ENCODE measurements around the gene KCTD1. TPM values are rescaled to one million over a fixed set of nuclear protein-coding genes. Genes with fewer than 3 reads are reported as not detected.

The KCTD1 gene
- total and polyA plus RNA-seq, 2 of the 4 experiments (the other 2 are of a cell fraction) = 5.0 to 5.8 TPM

DNA sequence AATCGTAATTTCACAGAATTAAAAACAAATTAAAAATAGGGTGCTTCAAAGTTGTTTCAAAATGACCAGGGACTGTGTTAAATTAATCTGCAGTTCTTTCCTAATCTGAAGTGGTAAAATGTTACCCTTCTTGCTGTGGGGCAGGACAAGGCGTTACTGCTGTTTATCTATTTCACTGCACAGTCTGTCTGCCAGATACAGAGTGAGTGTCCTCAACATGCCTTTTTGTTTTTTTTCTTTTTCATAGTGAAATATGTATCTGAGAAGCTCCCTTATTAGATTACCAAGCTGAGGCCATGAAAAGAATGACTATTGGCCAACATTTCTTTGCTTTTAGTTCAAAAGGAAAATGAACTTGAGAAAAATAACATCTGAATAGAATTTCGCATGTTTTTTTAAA is 38.0 kb downstream of the KCTD1 start:
- no peak overlapping the region for H3K27ac ChIP-seq (ENCODE audit: insufficient read depth, low read length)
- H3K4me1 ChIP-seq (ENCODE audit: control insufficient read depth, insufficient read depth, low read length) = peaks cover 6% of the 10 kb centered on the region
- H3K14ac ChIP-seq (replicated peaks; ENCODE audit: low read depth, low read length) = no peak overlapping the region
- no peak overlapping the region for H3K56ac ChIP-seq (ENCODE audit: extremely low read depth, insufficient read depth, low read length)
- H3K4me2 ChIP-seq (ENCODE audit: low read depth, low read length) = no peak overlapping the region
- H4K5ac ChIP-seq (ENCODE audit: low read depth, low read length) = no peak overlapping the region
- H3K4ac ChIP-seq (ENCODE audit: low read depth, low read length) = no peak overlapping the region
- no peak overlapping the region for H2AK5ac ChIP-seq (ENCODE audit: low read depth, low read length)
- H2BK120ac ChIP-seq (ENCODE audit: low read depth, low read length) = no peak overlapping the region
- no peak overlapping the region for H4K8ac ChIP-seq (ENCODE audit: low read depth in 2 of 2, low read length in 2 of 2)
- no peak overlapping the region for H3K4me3 ChIP-seq (ENCODE audit: insufficient read depth, low read depth, low read length)
- TF ChIP-seq CHD1 (IDR thresholded peaks at IDR 0.05; ENCODE audit: low read depth, low read length) (no peak), CEBPB (IDR thresholded peaks at IDR 0.05; ENCODE audit: low read depth, low read length) (no peak), FOS (IDR thresholded peaks at IDR 0.05; ENCODE audit: low read depth, low read length) (no peak), POLR2A (IDR thresholded peaks at IDR 0.05; ENCODE audit: low read depth, low read length) (no peak), RCOR1 (IDR thresholded peaks at IDR 0.05; ENCODE audit: insufficient replicate concordance, low read length) (no peak), MAFK (IDR thresholded peaks at IDR 0.05; ENCODE audit: low read depth, low read length) (no peak), RAD21 (IDR thresholded peaks at IDR 0.05; ENCODE audit: low read length) (no peak), SMC3 (IDR thresholded peaks at IDR 0.05; ENCODE audit: low read depth, low read length) (no peak), RFX5 (IDR thresholded peaks at IDR 0.05; ENCODE audit: low read depth, low read length) (no peak), BHLHE40 (IDR thresholded peaks at IDR 0.05; ENCODE audit: low read depth, low read length) (no peak), MAZ (IDR thresholded peaks at IDR 0.05; ENCODE audit: borderline replicate concordance, low read depth, low read length) (no peak), MXI1 (IDR thresholded peaks at IDR 0.05; ENCODE audit: borderline replicate concordance, low read depth, low read length) (no peak), NFE2L2 (IDR thresholded peaks at IDR 0.05; ENCODE audit: low read depth, low read length) (no peak)
- TF ChIP-seq, protein P1, sequence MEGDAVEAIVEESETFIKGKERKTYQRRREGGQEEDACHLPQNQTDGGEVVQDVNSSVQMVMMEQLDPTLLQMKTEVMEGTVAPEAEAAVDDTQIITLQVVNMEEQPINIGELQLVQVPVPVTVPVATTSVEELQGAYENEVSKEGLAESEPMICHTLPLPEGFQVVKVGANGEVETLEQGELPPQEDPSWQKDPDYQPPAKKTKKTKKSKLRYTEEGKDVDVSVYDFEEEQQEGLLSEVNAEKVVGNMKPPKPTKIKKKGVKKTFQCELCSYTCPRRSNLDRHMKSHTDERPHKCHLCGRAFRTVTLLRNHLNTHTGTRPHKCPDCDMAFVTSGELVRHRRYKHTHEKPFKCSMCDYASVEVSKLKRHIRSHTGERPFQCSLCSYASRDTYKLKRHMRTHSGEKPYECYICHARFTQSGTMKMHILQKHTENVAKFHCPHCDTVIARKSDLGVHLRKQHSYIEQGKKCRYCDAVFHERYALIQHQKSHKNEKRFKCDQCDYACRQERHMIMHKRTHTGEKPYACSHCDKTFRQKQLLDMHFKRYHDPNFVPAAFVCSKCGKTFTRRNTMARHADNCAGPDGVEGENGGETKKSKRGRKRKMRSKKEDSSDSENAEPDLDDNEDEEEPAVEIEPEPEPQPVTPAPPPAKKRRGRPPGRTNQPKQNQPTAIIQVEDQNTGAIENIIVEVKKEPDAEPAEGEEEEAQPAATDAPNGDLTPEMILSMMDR (conservative IDR thresholded peaks at IDR 0.05; ENCODE audit: low read depth, low read length) = no peak
- TF ChIP-seq, protein P2, sequence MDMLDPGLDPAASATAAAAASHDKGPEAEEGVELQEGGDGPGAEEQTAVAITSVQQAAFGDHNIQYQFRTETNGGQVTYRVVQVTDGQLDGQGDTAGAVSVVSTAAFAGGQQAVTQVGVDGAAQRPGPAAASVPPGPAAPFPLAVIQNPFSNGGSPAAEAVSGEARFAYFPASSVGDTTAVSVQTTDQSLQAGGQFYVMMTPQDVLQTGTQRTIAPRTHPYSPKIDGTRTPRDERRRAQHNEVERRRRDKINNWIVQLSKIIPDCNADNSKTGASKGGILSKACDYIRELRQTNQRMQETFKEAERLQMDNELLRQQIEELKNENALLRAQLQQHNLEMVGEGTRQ (IDR thresholded peaks at IDR 0.05; ENCODE audit: low read depth, low read length) = no peak
- TF ChIP-seq, protein P3, sequence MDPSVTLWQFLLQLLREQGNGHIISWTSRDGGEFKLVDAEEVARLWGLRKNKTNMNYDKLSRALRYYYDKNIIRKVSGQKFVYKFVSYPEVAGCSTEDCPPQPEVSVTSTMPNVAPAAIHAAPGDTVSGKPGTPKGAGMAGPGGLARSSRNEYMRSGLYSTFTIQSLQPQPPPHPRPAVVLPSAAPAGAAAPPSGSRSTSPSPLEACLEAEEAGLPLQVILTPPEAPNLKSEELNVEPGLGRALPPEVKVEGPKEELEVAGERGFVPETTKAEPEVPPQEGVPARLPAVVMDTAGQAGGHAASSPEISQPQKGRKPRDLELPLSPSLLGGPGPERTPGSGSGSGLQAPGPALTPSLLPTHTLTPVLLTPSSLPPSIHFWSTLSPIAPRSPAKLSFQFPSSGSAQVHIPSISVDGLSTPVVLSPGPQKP (IDR thresholded peaks at IDR 0.05; ENCODE audit: borderline replicate concordance, low read depth, low read length) = no peak
- POLR2A ChIA-PET (ENCODE audit: unreplicated experiment) = no interaction called here
- WGBS, 2 experiments (ENCODE audit: extremely low coverage in 2 of 2, insufficient read length in 1 of 2) = no CpG with 5 or more reads among the region's 3 CpGs
- H2BK20ac ChIP-seq (ENCODE audit: low read depth, low read length) = no peak overlapping the region
- ATAC-seq (ENCODE audit: low read depth) = no peak
- no peaks in the 10 kb centered on the region for H3K9me3 ChIP-seq (ENCODE audit: control insufficient read depth, insufficient read depth, low read length)
- no peak overlapping the region for H3K18ac ChIP-seq (ENCODE audit: low read depth, low read length)
- no peak overlapping the region for H2AFZ ChIP-seq (replicated peaks; ENCODE audit: low read length, poor library complexity)
- H2BK5ac ChIP-seq (ENCODE audit: low read depth, low read length, poor library complexity, severe bottlenecking) = no peak overlapping the region
- intact Hi-C loops (cut with micrococcal nuclease) (no loop called here), in situ Hi-C loops (cut with MboI; ENCODE audit: low sequenced_read_pairs) (no loop called here), dilution Hi-C loops (cut with HindIII; ENCODE audit: low sequenced_read_pairs, unreplicated experiment) (no loop called here)
- H3K36me3 ChIP-seq (ENCODE audit: control insufficient read depth, insufficient read depth, low read length) = no peaks in the 10 kb centered on the region
- H3K9ac ChIP-seq (ENCODE audit: low read depth, low read length) = no peak overlapping the region
- H3K9me1 ChIP-seq (ENCODE audit: insufficient read depth, low read length) = no peaks in the 10 kb centered on the region
- no TSS peak for BruUV-seq (replicated peaks)
- no peaks in the 10 kb centered on the region; a peak in 1 of 4 replicates for H3K79me1 ChIP-seq (ENCODE audit: low read depth in 1 of 2, low read length in 2 of 2)
- no peaks in the 10 kb centered on the region for H4K20me1 ChIP-seq (ENCODE audit: insufficient read depth, low read length)
- no peak overlapping the region for H2AK9ac ChIP-seq (replicated peaks; ENCODE audit: low read depth, low read length, poor library complexity)
- CTCF ChIA-PET = no interaction called here
- no peaks in the 10 kb centered on the region for H3K27me3 ChIP-seq (ENCODE audit: control insufficient read depth, insufficient read depth, low read length)
- H2BK15ac ChIP-seq (ENCODE audit: low read depth, low read length) = no peak overlapping the region
- no peak for DNase-seq
- H3K23ac ChIP-seq (ENCODE audit: low read depth, low read length) = no peak overlapping the region
- no peak overlapping the region for H4K91ac ChIP-seq (ENCODE audit: insufficient read depth, low read depth, low read length)
